ENCODE data around the gene GPR21. TPM values are rescaled to one million over a fixed set of nuclear protein-coding genes. Genes with fewer than 3 reads are reported as not detected.

The GPR21 gene, protein sequence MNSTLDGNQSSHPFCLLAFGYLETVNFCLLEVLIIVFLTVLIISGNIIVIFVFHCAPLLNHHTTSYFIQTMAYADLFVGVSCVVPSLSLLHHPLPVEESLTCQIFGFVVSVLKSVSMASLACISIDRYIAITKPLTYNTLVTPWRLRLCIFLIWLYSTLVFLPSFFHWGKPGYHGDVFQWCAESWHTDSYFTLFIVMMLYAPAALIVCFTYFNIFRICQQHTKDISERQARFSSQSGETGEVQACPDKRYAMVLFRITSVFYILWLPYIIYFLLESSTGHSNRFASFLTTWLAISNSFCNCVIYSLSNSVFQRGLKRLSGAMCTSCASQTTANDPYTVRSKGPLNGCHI
- 1 to 10 TPM in 3 of 4 donors, under 1 TPM in 1; 0.88 to 4.2 (median 2.2) TPM for total RNA-seq

DNA sequence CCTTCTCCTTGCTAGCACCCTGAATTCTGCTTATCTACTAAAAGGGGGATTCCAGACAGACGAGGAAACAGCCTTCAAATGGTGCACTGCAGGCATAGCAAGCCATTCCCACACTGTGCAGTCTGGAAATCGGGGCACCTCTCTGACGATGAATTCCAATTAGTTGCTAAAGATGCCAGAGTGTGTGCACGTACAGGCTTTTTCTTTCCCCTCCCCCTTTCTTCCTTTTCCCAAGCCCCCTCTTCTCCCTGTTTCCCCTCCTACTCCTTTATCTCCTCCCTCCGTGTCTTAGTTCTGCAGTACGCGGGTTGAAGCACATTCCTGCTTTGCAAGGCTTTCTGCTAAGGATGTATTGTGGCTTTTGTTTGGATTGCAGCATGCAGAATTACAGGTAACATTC lies at the start of gene GPR21:
GPR21 (plus strand) TSS at position 316 of the 400 bp plus-strand sequence. CDS start 900 bp downstream, outside the sequence.
- TF ChIP-seq, protein P1, sequence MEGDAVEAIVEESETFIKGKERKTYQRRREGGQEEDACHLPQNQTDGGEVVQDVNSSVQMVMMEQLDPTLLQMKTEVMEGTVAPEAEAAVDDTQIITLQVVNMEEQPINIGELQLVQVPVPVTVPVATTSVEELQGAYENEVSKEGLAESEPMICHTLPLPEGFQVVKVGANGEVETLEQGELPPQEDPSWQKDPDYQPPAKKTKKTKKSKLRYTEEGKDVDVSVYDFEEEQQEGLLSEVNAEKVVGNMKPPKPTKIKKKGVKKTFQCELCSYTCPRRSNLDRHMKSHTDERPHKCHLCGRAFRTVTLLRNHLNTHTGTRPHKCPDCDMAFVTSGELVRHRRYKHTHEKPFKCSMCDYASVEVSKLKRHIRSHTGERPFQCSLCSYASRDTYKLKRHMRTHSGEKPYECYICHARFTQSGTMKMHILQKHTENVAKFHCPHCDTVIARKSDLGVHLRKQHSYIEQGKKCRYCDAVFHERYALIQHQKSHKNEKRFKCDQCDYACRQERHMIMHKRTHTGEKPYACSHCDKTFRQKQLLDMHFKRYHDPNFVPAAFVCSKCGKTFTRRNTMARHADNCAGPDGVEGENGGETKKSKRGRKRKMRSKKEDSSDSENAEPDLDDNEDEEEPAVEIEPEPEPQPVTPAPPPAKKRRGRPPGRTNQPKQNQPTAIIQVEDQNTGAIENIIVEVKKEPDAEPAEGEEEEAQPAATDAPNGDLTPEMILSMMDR (IDR thresholded peaks at IDR 0.05; ENCODE audit: low read depth): no peak

DNA sequence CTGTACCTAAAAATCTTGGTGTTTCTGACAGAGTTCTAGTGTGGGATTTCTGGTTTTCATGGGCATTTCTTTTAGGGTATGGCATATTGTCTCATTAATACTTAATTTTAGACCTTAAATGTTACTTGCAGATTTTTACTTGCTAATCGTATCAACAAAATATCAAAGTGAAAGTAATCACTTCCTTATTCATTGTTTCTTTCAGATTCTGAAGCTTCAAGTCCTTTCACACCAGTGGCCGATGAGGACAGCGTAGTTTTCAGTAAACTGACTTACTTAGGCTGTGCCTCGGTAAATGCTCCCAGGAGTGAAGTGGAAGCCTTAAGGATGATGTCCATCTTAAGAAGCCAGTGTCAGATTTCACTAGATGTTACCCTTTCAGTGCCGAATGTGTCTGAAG lies 47.5 kb upstream of the GPR21 start:
- TF ChIP-seq, protein P1 (IDR thresholded peaks at IDR 0.05; ENCODE audit: low read depth): no peak

DNA sequence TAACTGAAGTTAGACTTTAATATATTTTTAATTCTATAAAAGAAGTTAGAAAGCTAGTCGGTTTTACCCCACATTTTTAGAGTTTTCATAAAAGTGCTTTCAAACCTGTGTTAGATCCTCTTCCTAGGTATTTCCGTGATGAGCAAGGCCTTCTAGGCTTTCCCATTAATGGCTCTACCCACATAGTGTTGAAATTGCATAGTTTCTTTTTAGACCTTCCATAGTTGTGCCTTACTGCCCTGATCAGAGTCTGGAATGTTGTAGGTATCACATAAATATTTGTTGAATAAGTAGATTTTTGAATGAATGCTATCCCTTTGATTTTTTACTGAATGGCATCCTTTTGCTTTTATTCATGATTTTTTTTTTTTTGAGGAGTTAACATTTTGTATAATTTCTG lies 45.3 kb upstream of the GPR21 start:
- TF ChIP-seq, protein P1 (IDR thresholded peaks at IDR 0.05; ENCODE audit: low read depth): no peak

DNA sequence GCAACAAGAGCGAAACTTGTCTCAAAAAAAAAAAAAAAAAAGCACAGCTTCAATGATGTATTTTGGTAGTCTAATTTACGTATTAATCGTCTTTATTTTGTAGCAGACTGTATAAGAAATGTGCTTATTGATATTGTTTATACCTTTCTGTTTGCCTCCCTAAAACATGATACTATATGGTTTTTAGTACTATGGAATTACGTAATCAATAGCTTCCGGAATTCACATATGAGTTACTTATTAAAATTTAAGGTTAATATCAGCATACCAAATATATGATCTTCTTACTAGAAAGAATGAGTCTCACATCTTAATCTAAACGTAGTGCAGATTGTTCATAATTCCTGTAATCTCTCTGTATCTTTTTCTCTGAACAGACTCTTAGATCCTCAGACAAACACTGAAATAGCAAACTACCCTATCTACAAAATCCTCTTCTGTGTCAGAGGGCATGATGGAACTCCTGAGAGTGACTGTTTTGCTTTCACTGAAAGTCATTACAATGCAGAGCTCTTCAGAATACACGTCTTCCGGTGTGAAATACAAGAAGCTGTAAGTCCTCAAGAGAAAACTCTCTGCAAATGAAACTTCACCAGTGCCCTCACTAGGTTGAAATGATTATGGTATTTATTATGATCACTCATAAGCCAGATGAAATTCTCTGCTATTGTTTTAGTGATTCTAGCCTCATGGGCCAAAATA lies 44.4 kb upstream of the GPR21 start:
- TF ChIP-seq, protein P1 (IDR thresholded peaks at IDR 0.05; ENCODE audit: low read depth): no peak

DNA sequence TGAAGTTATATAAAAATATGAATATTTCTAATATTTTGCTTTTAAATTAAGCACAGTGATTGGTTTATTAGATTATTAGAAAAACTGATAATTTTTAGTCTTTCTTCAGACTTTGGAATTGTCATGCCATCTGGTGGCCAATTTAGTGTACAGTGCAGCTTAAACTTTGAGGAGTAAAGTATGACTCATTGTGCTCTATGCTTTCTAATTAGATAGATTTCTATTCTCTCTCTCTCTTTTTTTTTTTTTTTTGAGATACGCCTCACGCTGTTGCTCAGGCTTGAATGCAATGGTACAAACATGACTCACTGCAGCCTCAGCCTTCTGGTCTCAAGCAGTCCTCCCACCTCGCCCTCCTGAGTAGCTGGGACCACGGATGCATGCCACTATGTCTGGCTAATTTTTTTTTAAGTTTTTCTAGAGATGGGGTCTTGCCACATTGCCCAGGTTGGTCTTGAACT lies 42.1 kb upstream of the GPR21 start:
- TF ChIP-seq, protein P1 (IDR thresholded peaks at IDR 0.05; ENCODE audit: low read depth): no peak

DNA sequence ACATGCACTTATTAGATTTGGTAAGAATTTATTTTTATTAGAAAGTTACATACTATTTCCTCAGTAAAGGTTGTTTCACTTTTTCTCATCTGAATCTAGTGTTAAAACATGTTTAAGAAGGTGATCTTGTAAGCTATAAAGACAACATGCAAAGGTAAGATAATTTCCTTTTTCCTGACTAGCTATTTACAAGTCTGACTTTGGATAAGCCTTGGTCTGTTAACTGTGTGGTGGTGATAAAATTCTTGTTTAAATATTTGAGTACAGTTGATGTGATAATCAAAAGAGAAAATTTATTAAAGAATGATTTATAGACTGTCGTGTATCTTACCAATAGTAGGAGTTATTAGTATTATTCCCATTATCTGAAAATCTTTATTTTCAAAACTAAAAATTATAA lies 36.9 kb upstream of the GPR21 start:
- TF ChIP-seq, protein P1 (IDR thresholded peaks at IDR 0.05; ENCODE audit: low read depth): no peak

DNA sequence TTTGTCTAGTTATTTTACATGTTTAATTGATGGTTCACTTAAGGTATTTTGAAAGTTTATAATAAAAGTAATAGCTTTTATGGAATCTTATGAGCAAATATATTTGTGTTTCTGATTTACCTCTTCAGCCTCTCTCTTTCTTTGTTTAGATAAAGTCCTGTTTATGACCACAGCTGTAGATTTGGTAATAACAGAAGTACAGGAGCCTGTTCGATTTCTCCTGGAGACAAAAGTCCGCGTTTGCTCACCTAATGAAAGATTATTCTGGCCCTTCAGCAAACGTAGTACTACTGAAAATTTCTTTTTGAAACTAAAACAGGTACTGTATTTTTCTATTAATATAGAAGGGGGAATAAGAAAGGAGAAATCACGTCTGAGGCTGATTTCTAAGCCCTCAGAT lies 35.0 kb upstream of the GPR21 start:
- TF ChIP-seq, protein P1 (IDR thresholded peaks at IDR 0.05; ENCODE audit: low read depth): no peak
